ENCODE measurements around the gene TMTC4.

DNA sequence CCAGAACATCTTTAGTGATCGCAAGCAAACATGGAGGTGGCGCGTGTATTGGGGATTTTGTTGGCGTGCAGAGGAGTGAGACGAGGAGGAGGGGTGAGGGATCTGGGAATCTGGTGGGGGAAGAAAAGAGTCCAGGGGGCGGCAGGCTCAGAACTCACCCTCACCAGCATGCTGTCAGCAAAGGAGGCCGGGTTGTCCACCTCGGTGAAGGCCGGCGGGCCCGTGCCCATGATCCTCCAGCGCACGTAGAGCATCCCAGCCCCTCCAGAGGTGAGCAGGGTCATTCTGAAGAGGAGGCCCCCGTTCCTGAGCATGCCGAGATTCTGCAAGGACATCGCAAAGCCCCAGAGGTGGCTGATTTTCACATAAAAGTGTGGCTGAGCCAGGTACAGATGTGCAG, 37.2 kb downstream of the TMTC4 start:
- TF ChIP-seq, protein P1, sequence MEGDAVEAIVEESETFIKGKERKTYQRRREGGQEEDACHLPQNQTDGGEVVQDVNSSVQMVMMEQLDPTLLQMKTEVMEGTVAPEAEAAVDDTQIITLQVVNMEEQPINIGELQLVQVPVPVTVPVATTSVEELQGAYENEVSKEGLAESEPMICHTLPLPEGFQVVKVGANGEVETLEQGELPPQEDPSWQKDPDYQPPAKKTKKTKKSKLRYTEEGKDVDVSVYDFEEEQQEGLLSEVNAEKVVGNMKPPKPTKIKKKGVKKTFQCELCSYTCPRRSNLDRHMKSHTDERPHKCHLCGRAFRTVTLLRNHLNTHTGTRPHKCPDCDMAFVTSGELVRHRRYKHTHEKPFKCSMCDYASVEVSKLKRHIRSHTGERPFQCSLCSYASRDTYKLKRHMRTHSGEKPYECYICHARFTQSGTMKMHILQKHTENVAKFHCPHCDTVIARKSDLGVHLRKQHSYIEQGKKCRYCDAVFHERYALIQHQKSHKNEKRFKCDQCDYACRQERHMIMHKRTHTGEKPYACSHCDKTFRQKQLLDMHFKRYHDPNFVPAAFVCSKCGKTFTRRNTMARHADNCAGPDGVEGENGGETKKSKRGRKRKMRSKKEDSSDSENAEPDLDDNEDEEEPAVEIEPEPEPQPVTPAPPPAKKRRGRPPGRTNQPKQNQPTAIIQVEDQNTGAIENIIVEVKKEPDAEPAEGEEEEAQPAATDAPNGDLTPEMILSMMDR (IDR thresholded peaks at IDR 0.05) = no peak
- TF ChIP-seq EP300 (IDR thresholded peaks at IDR 0.05) = no peak

Data from upper lobe of left lung (tissue), 4 donors.